Erythroblast (primary cell): ENCODE measurements around the gene MYO15B.

ENCODE experiments used
- GATA1 ChIP-seq: IDR thresholded peaks from 2 replicates; pipeline ENCODE4 v1.6.1; 2011; ENCODE audit warnings: low read depth, mild to moderate bottlenecking, control low read depth, low read length, moderate library complexity
- POLR2A ChIP-seq: IDR thresholded peaks from 2 replicates; pipeline ENCODE4 v1.6.1; 2011; ENCODE audit warnings: mild to moderate bottlenecking, low read length

DNA sequence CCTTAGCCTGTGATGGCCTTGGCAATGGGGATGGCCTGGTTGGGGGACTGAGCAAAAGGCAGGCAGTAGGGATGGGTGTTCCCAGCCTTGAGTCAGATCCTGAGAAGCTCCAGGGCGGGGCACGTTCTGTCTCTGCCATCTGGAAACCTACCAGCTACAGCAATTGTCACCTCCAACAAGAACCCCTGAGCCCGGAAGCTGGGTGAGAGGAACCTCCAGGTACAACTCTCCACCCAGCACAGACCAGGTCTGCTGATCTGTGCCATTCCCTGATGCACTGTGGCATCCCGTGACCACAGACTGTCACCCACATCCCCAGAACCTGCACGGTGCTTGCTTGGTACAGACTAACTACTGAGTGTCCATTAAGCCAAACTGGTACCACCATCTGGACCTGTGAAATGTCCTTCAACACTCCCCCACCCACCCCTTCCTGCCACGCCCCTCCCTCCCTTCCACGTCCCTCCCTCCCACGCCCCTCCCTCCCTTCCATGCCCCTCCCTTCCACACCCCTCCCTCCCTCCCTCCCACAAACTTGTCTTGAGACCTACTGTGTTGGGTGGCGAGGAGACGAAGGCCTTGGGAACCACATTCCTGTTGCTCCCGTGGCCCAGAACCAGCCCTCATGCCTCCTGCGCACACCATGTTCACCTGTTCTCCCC, 16.6 kb downstream of the MYO15B start:
- TF ChIP-seq POLR2A (no peak), GATA1 (no peak)
